HG02610 (cell line): Measurements from ENCODE around the gene RBBP9.
"Not testable (repeated sequence)": the region's sequence is repeated elsewhere in the genome, so short reads cannot be mapped to it uniquely, and the experiment has no call there.

Experiments used
- ATAC-seq: cut with Tn5 transposase; IDR thresholded peaks from one replicate; pipeline ENCODE4 v1.9.1; 2021; ENCODE audit warnings: mild to moderate bottlenecking, moderate library complexity; ENCODE audit not compliant: unreplicated experiment

RBBP9 gene

DNA sequence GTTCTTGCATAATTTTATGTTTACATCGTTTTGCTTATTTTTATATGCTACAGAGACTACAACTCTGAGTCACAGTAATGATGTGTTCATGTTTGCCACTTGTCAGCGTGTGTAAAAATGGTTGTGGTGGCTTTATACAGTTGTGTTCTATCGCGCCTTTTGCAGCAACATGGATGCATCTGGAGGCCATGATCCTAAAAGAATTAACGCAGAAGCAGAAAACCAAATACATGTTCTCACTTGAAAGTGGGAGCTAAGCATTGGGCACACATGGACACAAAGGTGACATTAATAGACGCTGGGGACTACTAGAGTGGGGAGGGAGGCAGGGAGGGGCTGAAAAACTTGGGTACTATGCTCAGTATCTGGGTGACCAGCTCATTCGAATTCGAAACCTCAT lies 9.7 kb upstream of the RBBP9 start:
- no peak for ATAC-seq

DNA sequence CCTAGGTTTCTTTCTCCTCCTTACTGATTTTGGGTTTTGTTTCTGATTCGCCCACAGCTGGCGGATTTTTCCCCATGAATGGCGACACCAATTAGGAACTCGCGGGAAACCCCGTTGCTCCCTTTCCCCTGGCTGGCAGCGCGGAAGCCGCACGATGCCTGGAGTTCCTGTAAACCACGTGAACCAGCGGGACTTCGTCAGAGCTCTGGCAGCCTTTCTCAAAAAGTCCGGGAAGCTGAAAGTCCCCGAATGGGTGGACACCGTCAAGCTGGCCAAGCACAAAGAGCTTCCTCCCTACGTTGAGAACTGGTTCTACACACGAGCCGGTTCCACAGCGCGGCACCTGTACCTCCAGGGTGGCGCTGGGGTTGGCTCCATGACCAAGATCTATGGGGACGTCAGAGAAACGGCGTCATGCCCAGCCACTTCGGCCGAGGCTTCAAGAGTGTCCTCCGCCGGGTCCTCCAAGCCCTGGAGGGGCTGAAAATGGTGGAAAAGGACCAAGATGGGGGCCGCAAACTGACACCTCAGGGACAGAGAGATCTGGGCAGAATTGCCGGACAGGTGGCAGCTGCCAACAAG lies 7.5 kb upstream of the RBBP9 start:
- ATAC-seq, result no peak

DNA sequence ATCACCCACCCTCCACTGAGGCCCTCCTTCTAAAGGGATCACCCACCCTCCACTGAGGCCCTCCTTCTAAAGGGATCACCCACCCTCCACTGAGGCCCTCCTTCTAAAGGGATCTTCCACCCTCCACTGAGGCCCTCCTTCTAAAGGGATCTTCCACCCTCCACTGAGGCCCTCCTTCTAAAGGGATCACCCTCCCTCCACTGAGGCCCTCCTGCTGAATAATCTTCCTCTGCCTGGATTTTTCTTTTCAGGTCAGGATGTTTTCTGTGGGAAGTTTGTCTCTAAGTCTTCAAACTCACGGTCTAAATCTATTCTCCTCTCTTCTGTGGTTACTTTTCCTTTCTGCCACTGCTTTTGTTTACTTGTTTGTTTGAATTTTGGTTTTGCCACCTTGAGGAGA lies 4.6 kb upstream of the RBBP9 start:
- not testable (repeated sequence) for ATAC-seq

DNA sequence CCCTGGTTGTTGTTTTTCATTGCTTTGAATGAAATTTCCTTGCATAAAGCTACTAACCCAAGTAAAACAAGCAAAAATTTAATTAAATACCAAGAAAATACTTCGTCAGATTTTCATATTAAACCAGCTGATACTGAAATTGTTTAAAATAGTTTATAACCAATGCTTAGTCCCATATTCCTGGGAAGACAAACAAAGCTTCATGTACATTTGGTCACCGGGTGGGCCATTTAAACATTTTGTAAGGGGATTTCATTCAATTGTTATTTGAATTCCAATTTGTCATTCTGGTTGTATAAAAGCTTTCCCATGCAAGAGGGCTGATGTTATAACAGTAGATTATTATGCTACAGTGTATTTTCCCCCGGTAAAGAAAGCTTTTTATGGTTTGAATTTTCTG lies 578 bp upstream of the RBBP9 start:
- no peak for ATAC-seq

DNA sequence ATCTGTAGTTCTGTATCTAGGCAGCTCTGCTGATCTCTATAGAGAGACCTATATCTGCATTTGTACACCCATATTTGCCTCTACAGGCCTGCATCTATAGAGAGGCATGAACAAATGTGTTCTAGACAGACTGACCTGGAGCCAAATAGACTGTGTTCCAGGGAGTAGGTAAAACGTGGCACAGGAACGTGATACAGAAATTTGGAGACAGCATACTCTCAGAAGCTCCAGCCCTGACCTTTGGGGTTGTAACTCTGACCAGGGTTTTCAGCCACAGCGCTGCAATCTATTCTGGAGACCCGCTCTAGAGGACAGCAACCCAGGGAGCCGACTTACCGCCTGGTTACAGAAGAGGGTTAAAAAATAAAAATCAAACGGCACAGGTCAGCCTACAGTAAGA lies 983 bp downstream of the RBBP9 start:
- ATAC-seq, result no peak

DNA sequence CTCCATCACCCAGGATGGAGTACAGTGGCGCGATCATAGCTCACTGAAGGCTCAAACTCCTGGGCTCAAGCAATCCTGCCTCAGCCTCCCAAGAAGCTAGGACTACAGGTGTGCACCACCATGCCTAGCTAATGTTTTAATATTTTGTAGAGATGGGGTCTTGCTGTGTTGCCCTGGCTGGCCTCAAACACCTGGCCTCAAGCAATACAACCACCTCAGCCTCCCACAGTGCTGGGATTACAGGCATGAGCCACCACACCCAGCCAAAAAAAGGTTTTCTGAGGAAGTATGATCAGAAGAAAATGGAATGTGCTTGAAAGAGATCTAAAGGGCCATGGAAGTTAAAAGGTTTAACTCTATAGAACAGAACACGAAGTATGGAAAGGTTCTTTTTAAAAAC lies 8.7 kb downstream of the RBBP9 start:
- ATAC-seq, result no peak

DNA sequence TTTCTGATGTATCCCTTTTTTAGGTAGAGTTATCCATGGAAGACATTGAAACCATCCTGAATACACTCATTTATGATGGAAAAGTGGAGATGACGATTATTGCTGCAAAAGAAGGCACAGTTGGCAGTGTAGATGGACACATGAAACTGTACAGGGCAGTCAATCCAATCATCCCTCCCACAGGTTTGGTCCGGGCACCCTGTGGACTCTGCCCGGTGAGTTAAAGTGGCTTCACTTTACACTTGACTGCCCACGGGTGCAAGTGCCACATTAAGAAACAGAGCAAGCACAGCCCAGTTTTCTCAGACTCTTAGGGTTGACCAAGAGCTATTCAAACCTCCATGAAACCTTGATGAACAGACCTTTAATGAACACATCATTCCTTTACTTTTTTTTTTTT lies 15.4 kb downstream of the RBBP9 start:
- ATAC-seq, result no peak

DNA sequence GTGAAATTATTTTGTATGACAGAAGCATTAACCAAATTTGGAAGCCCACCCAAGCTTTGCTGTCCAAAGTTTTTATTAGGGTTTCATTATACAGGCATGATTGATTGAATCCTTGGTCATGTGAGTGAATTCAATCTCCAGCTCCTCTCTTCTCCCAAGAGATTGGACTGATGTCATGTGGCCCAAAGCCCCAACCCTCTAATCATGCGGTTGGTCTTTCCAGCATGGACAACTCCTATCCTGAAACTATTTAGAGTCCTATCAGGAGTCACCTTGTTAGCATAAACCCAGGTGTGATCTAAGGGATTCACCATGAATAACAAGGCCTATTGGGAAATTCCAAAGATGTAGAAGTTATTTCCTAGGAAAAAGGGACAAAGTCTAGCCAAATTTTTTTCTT lies 19.2 kb downstream of the RBBP9 start:
- no peak for ATAC-seq

DNA sequence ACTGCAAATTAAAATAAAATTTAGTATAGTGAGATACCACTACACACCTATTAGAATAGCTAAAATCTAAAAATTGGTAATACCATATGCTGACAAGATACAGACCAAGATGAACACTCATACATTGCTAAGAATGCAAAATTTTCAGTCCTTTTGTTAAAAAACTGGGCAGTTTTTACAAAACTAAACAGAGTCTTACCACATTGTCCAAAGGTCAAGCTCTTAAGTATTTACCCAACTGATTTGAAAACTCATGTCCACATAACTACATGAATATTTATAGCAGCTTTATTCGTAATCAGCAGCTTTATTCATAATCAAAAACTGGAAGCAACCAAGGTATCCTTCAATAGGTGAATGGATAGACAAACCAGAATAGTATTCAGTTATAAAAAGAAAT lies 19.8 kb downstream of the RBBP9 start:
- no peak for ATAC-seq

DNA sequence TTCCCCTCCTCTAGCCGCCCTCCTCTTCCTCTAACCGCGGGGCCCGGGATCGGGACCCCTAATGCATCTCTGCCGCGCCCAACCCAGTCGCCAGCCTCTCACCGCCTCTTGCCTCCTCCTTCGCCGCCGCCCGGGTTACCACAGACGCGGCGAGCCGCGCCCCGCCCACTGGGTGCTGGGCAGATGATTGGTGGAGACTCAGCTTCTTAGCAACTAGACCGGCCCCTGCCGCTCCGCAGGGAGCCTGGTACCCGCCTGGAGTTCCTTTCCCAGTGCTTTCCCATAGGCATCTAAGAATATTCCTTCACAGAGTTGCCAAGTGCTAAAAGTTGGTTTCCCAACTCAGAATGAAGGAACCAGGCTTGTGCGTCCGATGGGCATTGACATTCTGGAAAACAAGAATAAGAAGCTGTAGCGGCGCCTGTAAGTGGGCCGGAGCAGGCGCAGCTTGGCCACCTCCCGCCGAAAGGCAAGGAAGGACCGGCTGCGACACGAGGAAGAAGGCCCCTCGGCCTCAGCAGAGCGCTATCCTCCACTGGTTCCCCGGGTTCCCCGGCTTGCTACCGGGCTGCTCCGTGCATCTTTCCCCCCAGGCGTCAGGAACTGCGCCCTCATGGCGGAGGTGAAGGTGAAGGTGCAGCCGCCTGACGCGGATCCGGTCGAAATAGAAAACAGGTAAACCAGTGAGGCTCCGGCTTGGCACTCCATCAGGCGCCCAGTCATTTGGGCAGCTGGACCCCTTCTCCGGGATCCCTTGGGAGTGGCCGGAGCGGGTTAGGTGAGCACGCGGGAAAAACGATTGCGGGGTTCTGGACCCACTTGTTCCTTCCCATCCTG lies 29.9 kb downstream of the RBBP9 start, which contains the start of the genes DZANK1 and POLR3F:
TSS of gene DZANK1 (minus strand) at position 137 of the 837 bp plus-strand sequence. CDS start 1,672 bp downstream, outside the sequence.
TSS of gene POLR3F (plus strand) at position 497 of the 837 bp plus-strand sequence. CDS start at position 614, 117 bp downstream.
- peak; percentile 98 for ATAC-seq

DNA sequence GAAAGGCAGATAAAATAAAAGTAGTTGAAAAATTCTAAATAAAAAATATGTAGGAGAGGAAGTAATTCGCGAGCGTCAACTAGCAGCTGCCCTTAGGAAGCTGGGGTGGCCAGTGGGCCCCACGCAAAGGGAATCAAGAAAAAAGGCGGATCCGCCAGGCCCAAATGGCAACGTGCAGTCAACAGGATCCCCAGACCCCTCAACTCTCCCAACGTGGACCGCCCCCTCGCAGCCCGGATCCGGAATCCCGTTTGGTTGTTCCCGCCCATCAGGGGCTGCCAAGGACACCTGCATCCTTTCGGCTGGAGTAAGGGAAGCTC lies 30.5 kb downstream of the RBBP9 start:
- ATAC-seq, result peak; percentile 31

DNA sequence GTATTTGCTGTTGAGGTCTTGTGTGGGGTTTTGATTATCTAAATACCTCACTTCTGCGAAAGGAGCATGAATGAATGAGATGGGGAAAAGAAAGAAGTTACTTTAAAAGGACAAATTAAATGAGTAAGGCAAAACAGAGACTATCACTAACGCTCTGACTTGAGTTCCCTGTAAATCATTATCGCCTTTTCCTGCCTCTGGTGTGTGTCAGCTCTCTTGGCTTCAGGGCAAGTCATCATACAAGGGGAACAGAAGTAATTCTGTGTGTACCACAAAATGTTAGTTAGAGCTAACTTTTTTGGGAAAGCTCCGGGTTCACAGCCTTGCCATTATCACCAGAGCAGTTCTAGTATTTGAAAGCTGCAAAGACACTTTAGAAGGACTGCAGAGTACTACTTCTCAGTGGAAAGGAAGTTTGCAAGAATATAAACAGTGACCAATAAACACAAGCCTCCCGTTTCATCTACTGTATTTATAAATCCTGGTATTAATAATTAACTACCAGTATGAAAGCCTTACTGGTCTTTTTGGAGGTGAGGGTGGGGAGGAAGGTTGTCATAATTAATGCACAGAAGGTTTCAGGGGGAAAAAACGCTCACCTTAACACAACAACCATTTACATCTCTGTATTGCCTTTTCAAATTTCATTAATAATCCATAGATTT lies 31.4 kb downstream of the RBBP9 start:
- ATAC-seq, result no peak

DNA sequence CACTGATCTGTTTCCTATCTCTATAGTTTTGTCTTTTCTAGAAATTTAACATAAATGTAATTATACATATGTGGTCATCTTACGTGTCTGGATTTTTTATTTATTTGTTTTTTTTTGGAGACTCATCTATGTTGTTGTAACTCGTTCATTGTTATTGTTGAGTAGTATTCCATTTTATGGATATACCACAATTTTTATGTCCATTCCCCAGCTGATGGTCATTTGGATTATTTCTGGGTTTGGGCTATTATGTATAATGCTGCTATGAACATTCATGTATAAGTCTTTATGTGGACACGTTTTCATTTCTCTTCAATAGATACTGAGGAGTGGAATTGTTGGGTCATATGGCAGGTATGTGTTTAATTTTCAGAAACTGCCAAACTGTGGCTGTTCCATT lies 40.4 kb downstream of the RBBP9 start:
- ATAC-seq, result no peak

DNA sequence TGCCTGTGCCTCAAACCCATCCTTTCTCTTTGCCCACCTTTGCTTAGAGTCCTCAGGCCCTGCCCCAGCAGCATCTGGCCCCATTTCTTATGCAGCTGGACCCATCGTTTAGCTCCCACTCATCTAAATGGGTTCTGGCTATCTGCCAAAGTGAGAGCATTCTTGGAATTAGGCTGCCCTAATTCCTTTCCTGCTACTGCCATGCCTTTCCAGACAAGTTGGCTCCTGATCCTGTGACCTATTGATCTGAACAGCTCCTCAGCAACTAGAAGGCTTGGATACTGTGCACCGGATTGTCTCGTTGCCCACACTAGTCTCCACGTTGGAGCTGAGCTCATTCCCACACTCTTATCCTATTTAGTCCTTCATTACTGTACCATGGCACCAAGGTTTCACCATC lies 53.1 kb downstream of the RBBP9 start:
- no peak for ATAC-seq

DNA sequence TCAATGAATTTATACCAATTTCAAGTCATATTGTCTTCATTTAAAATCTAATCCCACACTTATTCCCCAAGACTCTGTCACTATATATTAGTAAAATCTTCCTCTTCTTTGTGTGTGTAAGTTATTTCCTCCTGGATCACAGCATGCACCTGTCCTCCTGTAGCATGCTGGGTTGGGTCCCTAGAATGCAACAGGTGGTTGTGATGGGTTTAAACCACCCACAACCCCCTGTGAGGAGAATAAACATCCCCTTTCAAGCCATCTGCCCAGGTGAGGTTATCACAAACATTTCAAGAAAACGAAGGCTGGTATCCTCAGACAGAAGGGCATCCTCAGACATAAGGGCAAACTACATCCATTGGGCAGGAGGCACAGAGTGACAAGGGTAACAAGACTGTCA lies 56.6 kb downstream of the RBBP9 start:
- ATAC-seq, result no peak

DNA sequence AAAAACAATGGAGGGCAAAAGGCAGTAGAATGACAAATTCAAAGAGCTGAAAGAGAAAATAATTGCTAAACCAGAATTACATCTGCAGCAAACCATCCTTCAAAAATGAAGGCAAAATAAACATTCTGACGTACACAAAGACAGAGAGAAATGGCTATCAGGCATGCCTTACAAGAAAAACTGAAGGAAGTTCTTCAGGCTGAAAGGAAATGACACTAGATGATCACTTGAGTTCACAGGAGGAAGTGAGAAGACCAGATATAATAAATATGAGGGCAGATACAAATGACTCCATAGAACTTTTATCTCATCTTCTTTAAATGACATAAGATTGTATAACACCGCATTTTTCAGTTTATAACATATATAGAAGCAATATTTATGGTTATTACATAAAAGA lies 60.2 kb downstream of the RBBP9 start:
- ATAC-seq, result no peak
